Breast epithelium (tissue), 3 donors: Measurements from ENCODE around the gene C11orf52.

Experiments
- CTCF ChIP-seq, 3 donors: fragments of 450-650 bp; IDR thresholded peaks; one replicate each; pipeline ENCODE4 v1.5.1; 2016 to 2017; ENCODE audit warnings: antibody characterized with exemption in 3 of 3, mild to moderate bottlenecking in 3 of 3, moderate library complexity in 3 of 3
- POLR2A ChIP-seq: fragments of 450-650 bp; IDR thresholded peaks from one replicate; pipeline ENCODE4 v1.6.1; 2016; ENCODE audit warnings: antibody characterized with exemption, mild to moderate bottlenecking, moderate library complexity
- POLR2AphosphoS5 ChIP-seq, 3 donors: sonication (generic); formaldehyde crosslinking; IDR thresholded peaks; one replicate each; pipeline ENCODE4 v1.6.1; 2017; ENCODE audit warnings: antibody characterized with exemption in 3 of 3

- TF ChIP-seq POLR2A (no peak), CTCF (IDR thresholded peaks at IDR 0.05) (no peak), POLR2AphosphoS5 (IDR thresholded peaks at IDR 0.05) (no peak)
These were observed 26.5 kb downstream of the C11orf52 start for GRCh38 chr11:111945198-111945597.
